Muscle layer of colon (tissue), 2 donors: ENCODE data around the gene LFNG.

Experiments used
- H3K27ac ChIP-seq: one replicate; pipeline ENCODE4 v1.7.0; 2013; ENCODE audit warnings: low read depth, mild to moderate bottlenecking, low read length, moderate library complexity
- H3K27me3 ChIP-seq, 2 donors: one replicate each; pipeline ENCODE4 v1.7.0; 2013; ENCODE audit warnings: low read length in 2 of 2, mild to moderate bottlenecking in 2 of 2; ENCODE audit not compliant: insufficient read depth in 2 of 2, control insufficient read depth in 1 of 2
- H3K36me3 ChIP-seq: one replicate; pipeline ENCODE4 v1.7.0; 2013; ENCODE audit warnings: mild to moderate bottlenecking, low read length; ENCODE audit not compliant: insufficient read depth
- H3K4me1 ChIP-seq: one replicate; pipeline ENCODE4 v1.7.0; 2013; ENCODE audit warnings: mild to moderate bottlenecking, low read length; ENCODE audit not compliant: insufficient read depth
- H3K4me3 ChIP-seq, 2 donors: one replicate each; pipeline ENCODE4 v1.7.0; 2013; ENCODE audit warnings: low read length in 2 of 2, low read depth in 1 of 2, mild to moderate bottlenecking in 1 of 2, moderate library complexity in 1 of 2
- H3K9ac ChIP-seq: one replicate; pipeline ENCODE4 v1.7.0; 2013; ENCODE audit warnings: low read length
- H3K9me3 ChIP-seq: one replicate; pipeline ENCODE4 v1.7.0; 2013; ENCODE audit warnings: mild to moderate bottlenecking, low read length
- donor health status: abdominal sarcoma.
- donor health status: Adenocarcinoma of cecum.

Gene LFNG

GRCh38 chr7:2505401-2505800, 14.2 kb upstream of the LFNG start:
- no peaks in the 10 kb centered on the region for H3K27me3 ChIP-seq
- H3K36me3 ChIP-seq = no peaks in the 10 kb centered on the region
- H3K9ac ChIP-seq = no peak overlapping the region
- no peak overlapping the region for H3K4me3 ChIP-seq
- H3K9me3 ChIP-seq = no peaks in the 10 kb centered on the region
- no peak overlapping the region for H3K27ac ChIP-seq
- H3K4me1 ChIP-seq = no peaks in the 10 kb centered on the region

GRCh38 chr7:2507208-2507916, 12.2 kb upstream of the LFNG start:
- Histone ChIP-seq H3K27ac (no peak overlapping the region), H3K9me3 (no peaks in the 10 kb centered on the region), H3K9ac (no peak overlapping the region), H3K36me3 (no peaks in the 10 kb centered on the region), H3K4me3 (no peak overlapping the region), H3K4me1 (no peaks in the 10 kb centered on the region), H3K27me3 (no peaks in the 10 kb centered on the region)

- Histone ChIP-seq H3K4me3 (no peak overlapping the region), H3K9ac (no peak overlapping the region), H3K4me1 (no peaks in the 10 kb centered on the region), H3K27ac (no peak overlapping the region), H3K9me3 (no peaks in the 10 kb centered on the region), H3K27me3 (no peaks in the 10 kb centered on the region), H3K36me3 (no peaks in the 10 kb centered on the region)
Observed at GRCh38 chr7:2507917-2508306, 11.7 kb upstream of the LFNG start.

GRCh38 chr7:2508327-2509215, 11.0 kb upstream of the LFNG start:
- Histone ChIP-seq H3K36me3 (no peaks in the 10 kb centered on the region), H3K27ac (no peak overlapping the region), H3K27me3 (no peaks in the 10 kb centered on the region), H3K9me3 (no peaks in the 10 kb centered on the region), H3K4me1 (no peaks in the 10 kb centered on the region), H3K9ac (no peak overlapping the region), H3K4me3 (no peak overlapping the region)

GRCh38 chr7:2509298-2509906, 10.2 kb upstream of the LFNG start:
- H3K4me3 ChIP-seq = no peak overlapping the region
- no peaks in the 10 kb centered on the region for H3K36me3 ChIP-seq
- H3K9ac ChIP-seq = no peak overlapping the region
- H3K27me3 ChIP-seq = no peaks in the 10 kb centered on the region
- H3K27ac ChIP-seq = no peak overlapping the region
- H3K4me1 ChIP-seq = no peaks in the 10 kb centered on the region
- H3K9me3 ChIP-seq = no peaks in the 10 kb centered on the region

- no peaks in the 10 kb centered on the region for H3K4me1 ChIP-seq
- no peaks in the 10 kb centered on the region for H3K9me3 ChIP-seq
- no peaks in the 10 kb centered on the region for H3K36me3 ChIP-seq
- no peaks in the 10 kb centered on the region for H3K27me3 ChIP-seq
- no peak overlapping the region for H3K4me3 ChIP-seq
- H3K27ac ChIP-seq = no peak overlapping the region
- no peak overlapping the region for H3K9ac ChIP-seq
Observed at GRCh38 chr7:2510130-2510776, 9.3 kb upstream of the LFNG start.

- H3K9ac ChIP-seq = no peak overlapping the region
- H3K9me3 ChIP-seq = no peaks in the 10 kb centered on the region
- no peaks in the 10 kb centered on the region for H3K4me1 ChIP-seq
- H3K27me3 ChIP-seq = no peaks in the 10 kb centered on the region
- no peak overlapping the region for H3K4me3 ChIP-seq
- H3K36me3 ChIP-seq = no peaks in the 10 kb centered on the region
- H3K27ac ChIP-seq = no peak overlapping the region
Observed at GRCh38 chr7:2510909-2511768, 8.4 kb upstream of the LFNG start.

GRCh38 chr7:2511769-2512168, 7.8 kb upstream of the LFNG start:
- no peaks in the 10 kb centered on the region for H3K4me1 ChIP-seq
- no peak overlapping the region for H3K4me3 ChIP-seq
- no peaks in the 10 kb centered on the region for H3K9me3 ChIP-seq
- H3K9ac ChIP-seq = no peak overlapping the region
- no peaks in the 10 kb centered on the region for H3K27me3 ChIP-seq
- no peaks in the 10 kb centered on the region for H3K36me3 ChIP-seq
- no peak overlapping the region for H3K27ac ChIP-seq

- Histone ChIP-seq H3K27ac (no peak overlapping the region), H3K9me3 (no peaks in the 10 kb centered on the region), H3K4me1 (no peaks in the 10 kb centered on the region), H3K9ac (no peak overlapping the region), H3K27me3 (no peaks in the 10 kb centered on the region), H3K4me3 (no peak overlapping the region), H3K36me3 (no peaks in the 10 kb centered on the region)
Observed at GRCh38 chr7:2512179-2512661, 7.4 kb upstream of the LFNG start.

- Histone ChIP-seq H3K27ac (no peak overlapping the region), H3K4me3 (no peak overlapping the region), H3K36me3 (no peaks in the 10 kb centered on the region), H3K27me3 (no peaks in the 10 kb centered on the region), H3K4me1 (no peaks in the 10 kb centered on the region), H3K9me3 (no peaks in the 10 kb centered on the region), H3K9ac (no peak overlapping the region)
Observed at GRCh38 chr7:2512713-2513112, 6.9 kb upstream of the LFNG start.
